GM18951 (cell line): ENCODE results near the gene SOCS3.

ENCODE experiments used
- POLR2A ChIP-seq: IDR thresholded peaks from 4 replicates; pipeline ENCODE4 v1.6.1; 2011; ENCODE audit warnings: mild to moderate bottlenecking; ENCODE audit not compliant: insufficient read length, insufficient read depth; ENCODE audit errors: extremely low read depth
- in situ Hi-C: fragments of 300-500 bp; cut with MboI; formaldehyde crosslinking; loops from one replicate; pipeline ENCODE4 v1.12.0; 2022; ENCODE audit warnings: low sequenced_read_pairs, mixed read lengths, inconsistent platforms; ENCODE audit not compliant: unreplicated experiment

Gene SOCS3

DNA sequence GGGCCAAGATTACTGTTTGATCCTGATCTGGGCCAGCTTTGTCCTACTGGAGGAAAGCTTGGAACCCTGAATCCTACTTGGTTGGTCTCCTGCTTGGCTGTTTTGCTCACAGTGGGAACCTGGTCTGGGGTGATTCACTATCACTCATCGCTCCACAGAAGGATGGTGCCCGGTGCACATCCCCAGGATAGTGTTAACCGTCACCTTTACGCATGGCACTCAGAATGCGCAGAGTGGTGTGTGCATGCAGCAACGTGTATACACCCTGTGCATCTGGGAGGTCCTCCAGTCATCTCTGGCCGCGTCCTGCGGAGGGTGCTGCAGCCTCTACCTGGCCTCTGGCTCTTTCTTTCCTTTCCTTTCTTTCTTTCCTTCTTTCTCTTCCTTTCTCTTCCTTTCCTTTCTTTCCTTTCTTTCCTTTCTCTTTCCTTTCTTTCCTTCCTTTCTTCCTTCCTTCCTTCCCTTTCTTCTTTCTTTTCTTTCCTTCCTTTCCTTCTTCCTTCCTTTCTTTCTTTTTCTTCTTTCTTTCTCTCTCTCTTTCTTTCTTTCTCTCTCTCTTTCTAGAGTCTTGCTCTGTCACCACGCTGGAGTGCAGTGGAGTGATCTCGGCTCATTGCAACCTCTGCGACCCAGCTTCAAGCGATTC, 13.1 kb downstream of the SOCS3 start:
- TF ChIP-seq POLR2A: no peak

DNA sequence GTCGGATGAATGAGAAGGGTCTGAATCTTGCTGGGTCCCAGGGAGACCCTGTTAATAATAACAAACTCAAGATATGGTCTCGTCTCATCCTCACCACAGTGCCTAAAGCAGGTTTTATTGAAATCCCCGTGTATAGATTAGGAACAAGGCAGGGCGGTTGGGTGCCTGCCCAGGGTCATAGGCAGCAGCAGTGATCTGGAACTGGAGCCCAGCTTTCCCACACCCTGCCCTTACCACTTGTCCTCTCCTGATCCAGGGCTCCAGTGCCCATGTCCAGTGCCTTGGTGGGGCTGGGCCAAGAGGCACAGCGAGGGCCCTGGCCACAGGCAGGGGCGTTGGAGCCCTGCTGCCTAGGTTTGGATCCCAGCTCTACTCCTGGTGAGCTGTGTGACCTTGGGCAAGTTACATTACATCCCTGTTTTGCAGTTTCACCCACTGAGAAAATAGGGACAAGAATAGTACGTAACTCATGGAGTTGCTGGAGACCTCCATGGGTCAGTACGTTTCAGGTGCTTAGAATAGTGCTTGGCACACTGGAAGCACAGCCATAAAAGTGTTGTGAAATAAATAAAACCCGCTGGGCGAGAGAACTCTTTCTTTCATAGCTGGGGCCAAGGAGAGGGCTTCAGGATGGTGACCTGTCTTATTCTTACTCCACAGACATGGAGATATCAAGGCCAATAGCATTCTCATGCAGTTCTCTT, 13.9 kb downstream of the SOCS3 start:
- in situ Hi-C loops: no loop called here
- TF ChIP-seq POLR2A: no peak

More for the DNA sequence above, 13.1 kb downstream of the SOCS3 start:
- in situ Hi-C loops: no loop called here

DNA sequence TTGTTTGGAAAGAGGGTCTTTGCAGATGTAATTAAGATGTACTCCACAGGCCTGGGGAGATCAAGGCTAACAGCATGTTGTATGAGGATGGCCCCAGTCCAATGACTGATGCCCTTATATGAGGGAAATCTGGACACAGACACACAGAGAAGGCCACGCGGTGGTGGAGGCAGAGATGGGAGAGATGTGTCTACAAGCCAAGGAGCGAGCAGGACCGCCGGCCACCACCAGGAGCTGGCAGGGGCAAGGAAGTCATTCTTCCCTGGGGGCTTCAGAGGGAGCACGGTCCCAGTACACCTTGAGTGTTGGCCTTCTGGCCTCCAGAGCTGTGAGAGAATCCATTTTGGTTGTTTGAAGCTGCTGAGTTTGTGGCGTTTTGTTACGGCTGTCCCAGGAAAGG, 14.7 kb downstream of the SOCS3 start:
- no peak for TF ChIP-seq POLR2A
- in situ Hi-C loops: no loop called here

DNA sequence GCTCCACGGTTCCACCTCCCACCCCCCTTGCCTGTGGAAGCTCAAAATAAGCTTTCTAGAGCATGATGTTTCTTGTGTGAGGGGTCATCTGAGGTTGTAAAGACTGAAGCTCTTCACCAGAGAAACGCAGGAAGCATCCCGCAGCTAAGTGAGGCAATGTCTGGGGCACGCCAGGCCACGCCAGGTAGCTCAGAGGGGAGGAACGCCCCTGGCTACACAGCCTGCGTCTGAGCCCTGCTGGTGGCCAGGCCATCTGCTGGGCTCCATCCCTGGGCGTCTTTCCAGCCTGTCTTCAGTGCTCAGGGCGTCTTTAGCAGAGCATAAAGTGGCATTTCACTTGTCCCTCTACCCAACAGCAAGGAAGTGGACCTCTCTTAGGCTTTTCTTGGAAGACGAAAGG, 15.2 kb downstream of the SOCS3 start:
- in situ Hi-C loops: no loop called here
- TF ChIP-seq POLR2A: no peak

DNA sequence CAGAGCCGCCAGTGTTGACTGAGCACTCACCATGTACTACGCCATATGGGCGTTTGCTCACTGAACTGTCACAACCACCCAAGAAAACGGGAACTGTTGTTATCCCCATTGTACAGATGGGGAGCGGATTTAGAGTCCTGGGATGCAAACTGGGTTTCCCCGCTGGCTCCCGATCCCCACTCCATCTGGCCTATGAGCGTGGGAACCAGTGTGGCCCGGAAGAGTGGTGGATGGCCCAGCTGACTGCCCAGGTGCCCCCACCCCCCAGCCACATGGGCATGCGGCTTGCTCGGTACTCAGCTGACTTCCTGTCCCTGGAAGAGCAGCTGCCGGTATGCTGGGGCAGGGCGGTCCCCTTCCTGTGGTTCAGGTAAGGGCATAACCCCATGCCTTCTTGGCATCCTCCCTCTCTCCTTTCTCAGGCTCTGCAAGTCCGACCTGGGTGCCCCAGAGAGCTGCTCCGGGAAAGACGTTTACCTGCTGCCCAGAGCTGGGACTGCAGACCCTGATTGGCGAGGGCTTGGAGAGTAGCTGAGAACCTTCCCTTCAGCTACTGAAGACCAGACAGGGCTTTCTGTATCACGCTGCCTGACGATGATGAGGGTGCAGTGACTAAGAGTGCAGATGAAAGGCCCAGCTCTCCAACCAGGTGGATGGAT, 16.2 kb downstream of the SOCS3 start:
- peak; percentile 33 for TF ChIP-seq POLR2A
- in situ Hi-C loops: no loop called here

DNA sequence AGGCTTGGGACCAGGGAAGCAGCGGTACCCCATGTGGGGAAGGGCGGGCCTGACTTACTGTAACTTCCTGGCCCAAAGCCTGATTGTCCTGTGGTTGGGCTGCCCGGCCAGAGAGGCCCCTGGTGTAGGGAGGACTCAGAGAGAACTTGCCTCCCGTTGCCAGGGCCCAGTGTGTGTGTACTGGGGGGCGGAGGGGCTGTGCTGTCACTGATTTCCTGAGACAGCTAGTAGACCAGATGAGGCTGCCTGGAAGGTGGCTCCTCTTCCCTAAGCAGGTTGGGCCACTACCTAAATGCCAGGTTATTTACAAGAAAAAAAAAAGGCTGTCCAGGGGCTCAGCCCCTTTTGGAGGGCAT, 16.7 kb downstream of the SOCS3 start:
- TF ChIP-seq POLR2A: no peak
- in situ Hi-C loops: no loop called here

DNA sequence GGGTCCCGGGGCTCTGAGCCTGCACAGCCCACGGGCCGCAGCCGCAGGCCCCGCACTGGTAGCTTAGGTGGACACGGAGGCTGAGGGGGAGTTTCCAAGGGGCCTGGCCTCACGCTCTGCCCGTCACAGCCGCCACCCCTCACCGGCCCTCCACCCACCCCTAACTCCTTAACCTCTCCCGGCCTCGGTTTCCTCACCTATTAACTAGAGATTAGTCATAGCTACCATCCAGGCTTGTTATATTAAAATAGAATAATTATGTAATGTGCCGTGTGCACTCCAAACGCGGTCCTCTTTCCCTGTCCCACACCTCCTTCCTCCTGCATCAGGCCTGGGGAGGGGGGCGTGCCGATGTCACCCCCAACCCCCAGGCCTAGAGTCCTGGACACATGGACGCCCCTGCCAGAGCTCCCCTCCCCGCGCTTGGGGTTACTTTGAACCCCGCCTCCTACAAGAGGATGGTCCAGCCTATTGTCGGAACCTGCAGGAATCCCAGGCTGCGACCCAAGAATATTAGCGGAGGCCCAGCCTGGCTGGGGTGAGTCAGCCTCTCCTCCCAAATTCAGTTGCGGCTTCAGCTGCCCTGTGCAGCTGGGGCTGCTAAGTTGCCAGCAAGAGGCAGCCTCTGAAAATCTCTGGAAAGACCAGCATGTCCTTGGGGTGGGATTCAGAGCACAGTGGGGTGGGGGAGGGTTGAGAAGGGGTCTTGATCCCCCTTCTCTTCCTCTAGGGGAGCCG, 17.3 kb downstream of the SOCS3 start:
- TF ChIP-seq POLR2A: no peak
- in situ Hi-C loops: no loop called here

DNA sequence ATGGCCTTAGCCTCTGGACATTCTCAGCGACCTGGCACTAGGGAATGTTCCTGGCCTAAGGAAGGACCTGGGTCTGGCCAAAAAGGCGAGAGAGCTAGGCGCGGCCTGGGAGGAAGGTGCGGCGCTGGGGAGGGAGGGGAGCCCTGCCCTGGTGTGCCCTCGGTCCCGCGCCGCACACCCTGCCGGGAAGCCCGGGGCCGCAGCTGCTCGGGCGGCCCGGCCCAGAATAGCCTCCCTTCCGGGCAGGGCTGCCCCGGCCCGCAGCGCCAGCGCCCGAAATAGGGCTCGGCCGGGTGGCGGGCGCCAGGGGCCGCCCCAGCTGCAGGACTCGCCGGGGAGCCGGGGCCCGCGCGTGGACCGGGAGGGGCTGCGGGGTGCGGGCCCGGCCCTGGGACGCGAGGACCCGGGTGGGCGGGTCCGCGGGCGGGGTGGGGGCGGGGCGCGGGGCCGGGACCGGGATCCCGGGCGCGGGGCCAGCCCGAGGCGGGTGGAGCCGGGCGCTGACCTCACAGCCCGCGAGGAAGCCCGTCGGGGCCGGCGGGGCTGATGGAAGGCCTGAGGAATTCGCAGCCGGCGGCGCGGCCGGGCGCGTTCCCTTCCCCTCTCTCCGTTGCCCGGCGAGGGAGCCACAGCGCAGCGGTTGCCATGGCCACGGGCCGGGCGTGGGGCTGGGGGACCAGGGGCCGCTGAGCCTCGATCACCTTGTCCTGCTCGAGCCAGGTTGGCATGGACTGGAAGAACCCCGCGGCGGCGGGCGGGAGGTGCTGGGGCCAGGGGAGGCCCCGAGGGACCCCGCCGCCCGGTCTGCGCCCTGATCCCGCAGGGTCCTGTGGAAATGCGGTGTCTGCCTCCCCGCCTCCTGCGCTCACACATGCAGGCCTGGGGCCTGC, 18.1 kb downstream of the SOCS3 start:
- TF ChIP-seq POLR2A: no peak

DNA sequence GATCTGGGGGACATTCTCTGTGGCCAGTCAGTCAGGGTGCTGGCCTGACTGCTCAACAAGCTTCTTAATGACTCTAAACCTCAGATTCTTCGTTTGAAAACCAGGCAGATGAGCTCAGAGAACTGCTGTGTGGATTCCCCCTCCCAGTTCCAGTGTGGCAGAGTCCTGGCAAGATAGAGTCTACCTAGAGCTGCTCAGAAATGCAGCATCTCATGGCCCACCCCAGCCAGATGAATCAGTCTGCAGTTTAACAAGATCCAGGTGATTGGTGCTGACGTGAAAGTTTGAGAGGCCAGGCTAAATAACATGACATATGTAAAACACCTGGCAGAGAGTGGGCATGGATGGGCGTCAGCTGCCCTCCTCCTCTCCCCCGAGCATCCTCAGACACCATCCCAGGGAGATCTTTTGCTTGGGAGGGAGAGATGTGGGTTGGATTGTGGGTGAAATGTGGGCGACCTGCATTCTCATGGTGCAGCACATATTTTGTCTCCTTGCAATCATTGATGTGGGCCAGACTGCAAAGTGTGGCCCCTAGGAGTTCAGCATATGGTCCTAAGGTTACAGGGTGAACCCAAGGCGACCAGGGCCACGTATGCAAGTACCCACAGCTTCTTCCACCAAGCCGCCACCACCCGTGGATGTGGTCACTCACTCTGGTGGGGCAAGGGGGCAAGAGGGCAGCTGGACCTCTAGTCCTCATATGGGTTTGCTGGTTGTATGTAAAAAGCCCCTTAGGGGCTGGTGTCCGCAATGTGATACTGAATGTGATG, 19.5 kb downstream of the SOCS3 start:
- TF ChIP-seq POLR2A: no peak
- in situ Hi-C loops: no loop called here

More for the DNA sequence above, 18.1 kb downstream of the SOCS3 start:
- in situ Hi-C loops: no loop called here

DNA sequence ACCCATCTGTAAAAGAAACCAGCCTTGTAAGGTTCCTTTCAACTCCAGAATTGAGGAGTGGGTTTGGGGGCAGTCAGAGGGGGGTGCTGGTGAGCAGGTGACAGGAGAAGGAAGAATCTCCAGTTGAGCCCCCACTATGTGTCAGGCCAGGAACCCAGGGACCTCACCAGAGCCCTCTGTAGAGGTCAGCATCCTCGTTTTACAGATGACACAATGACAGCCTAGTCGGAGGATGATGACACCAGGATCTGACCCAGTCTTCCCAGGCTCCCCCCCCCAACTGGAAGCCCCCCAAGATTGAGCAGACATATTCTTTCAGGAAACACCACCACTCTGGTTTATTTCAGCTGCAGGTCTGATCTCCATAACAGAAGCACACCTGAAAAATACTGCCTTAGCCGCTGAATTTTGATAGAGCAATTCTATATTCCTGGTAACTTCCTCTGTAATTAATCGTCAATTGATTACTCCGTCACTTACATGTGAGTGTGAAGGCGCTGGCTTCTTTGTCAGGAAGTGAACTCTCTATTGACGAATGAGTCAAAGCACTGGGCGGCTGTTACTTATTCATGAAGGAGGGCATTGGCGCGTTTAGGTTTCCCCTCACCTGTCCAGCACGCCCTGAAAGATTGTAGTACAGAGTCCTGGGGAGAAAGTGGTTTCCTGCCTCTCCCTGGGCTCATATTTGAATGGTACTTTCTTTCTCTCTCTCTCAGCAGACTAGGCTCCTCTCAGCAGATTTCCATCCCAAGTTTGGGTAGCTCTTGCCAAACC, 21.2 kb downstream of the SOCS3 start:
- in situ Hi-C loops: no loop called here
- TF ChIP-seq POLR2A: no peak
